HG03095 (cell line): ENCODE measurements around the gene STARD4.

ENCODE experiments used
- ATAC-seq: cut with Tn5 transposase; IDR thresholded peaks from one replicate; pipeline ENCODE4 v1.9.1; 2021; ENCODE audit warnings: moderate library complexity; ENCODE audit not compliant: unreplicated experiment

STARD4 gene

GRCh38 chr5:111530298-111530740 lies 18.0 kb upstream of the STARD4 start:
- ATAC-seq: peak; percentile 87

GRCh38 chr5:111528056-111528455 lies 15.7 kb upstream of the STARD4 start:
- no peak for ATAC-seq

- ATAC-seq: no peak
These were observed 8.6 kb upstream of the STARD4 start for GRCh38 chr5:111520908-111521307.

- ATAC-seq: no peak
These were observed 6.4 kb upstream of the STARD4 start for GRCh38 chr5:111518777-111519176.

GRCh38 chr5:111517853-111518501 lies 5.6 kb upstream of the STARD4 start:
- no peak for ATAC-seq

GRCh38 chr5:111514087-111514486 lies 1.8 kb upstream of the STARD4 start:
- no peak for ATAC-seq

GRCh38 chr5:111513131-111513520 lies 791 bp upstream of the STARD4 start:
- no peak for ATAC-seq

- ATAC-seq: peak; percentile 23
These were observed 432 bp downstream of the STARD4 start for GRCh38 chr5:111511831-111512374.

- ATAC-seq: no peak
These were observed 1.0 kb downstream of the STARD4 start for GRCh38 chr5:111511174-111511830.

- ATAC-seq: no peak
These were observed 3.2 kb downstream of the STARD4 start for GRCh38 chr5:111509119-111509518.

GRCh38 chr5:111507276-111507675 lies 5.1 kb downstream of the STARD4 start:
- no peak for ATAC-seq

GRCh38 chr5:111505096-111505495 lies 7.2 kb downstream of the STARD4 start:
- no peak for ATAC-seq

- ATAC-seq: no peak
These were observed 9.4 kb downstream of the STARD4 start for GRCh38 chr5:111502956-111503355.

GRCh38 chr5:111498346-111498745 lies 14.0 kb downstream of the STARD4 start:
- ATAC-seq: no peak

- no peak for ATAC-seq
These were observed 17.2 kb downstream of the STARD4 start for GRCh38 chr5:111495159-111495558.

GRCh38 chr5:111494355-111494999 lies 17.9 kb downstream of the STARD4 start:
- no peak for ATAC-seq

- ATAC-seq: no peak
These were observed 19.3 kb downstream of the STARD4 start for GRCh38 chr5:111493031-111493430.

- ATAC-seq: no peak
These were observed 24.0 kb downstream of the STARD4 start for GRCh38 chr5:111488353-111488752.

GRCh38 chr5:111486926-111487325 lies 25.4 kb downstream of the STARD4 start:
- ATAC-seq: no peak

- no peak for ATAC-seq
These were observed 26.3 kb downstream of the STARD4 start for GRCh38 chr5:111486055-111486454.

GRCh38 chr5:111480346-111480745 lies 32.0 kb downstream of the STARD4 start:
- no peak for ATAC-seq

- no peak for ATAC-seq
These were observed 33.4 kb downstream of the STARD4 start for GRCh38 chr5:111478898-111479297.
